ENCODE data around the gene PPP2R2C.

The PPP2R2C gene

GRCh38 chr4:6279582-6280289 lies 192.7 kb downstream of the PPP2R2C start:
- Histone ChIP-seq H3K4me1 (ENCODE audit: control insufficient read depth, insufficient read depth, low read length, unreplicated experiment) (peaks cover 4% of the 10 kb centered on the region), H3K79me2 (ENCODE audit: control insufficient read depth, insufficient read depth, low read length, unreplicated experiment) (no peaks in the 10 kb centered on the region), H2AFZ (ENCODE audit: low read length, unreplicated experiment) (no peak overlapping the region), H3K27me3 (ENCODE audit: insufficient read depth, low read length) (no peaks in the 10 kb centered on the region), H3K36me3 (ENCODE audit: insufficient read depth, low read length) (no peaks in the 10 kb centered on the region), H3K4me3 (ENCODE audit: low read depth, low read length) (no peak overlapping the region), H3K27ac (ENCODE audit: low read depth, low read length) (no peak overlapping the region)

DNA sequence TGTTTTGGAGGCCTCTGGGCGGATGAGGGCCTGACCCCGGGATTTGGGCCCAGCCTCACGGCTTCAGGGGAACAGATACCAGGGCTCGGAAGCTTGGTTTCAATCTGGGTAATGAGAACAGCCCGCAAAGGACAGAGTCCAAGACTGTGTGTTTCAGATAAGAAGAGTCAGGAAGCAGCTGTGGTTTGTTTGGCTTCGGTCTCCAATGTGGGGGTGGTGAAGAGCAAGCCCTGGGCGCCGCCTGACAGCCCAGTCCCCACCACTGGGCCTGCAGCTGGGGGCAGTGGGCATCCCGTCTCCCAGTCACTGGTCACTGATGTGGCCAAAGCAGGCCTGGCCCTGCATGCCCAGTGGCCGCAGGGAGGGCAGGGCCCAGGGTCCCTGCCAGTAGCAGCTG lies 193.6 kb downstream of the PPP2R2C start:
- Histone ChIP-seq H2AFZ (ENCODE audit: low read length, unreplicated experiment) (no peak overlapping the region), H3K4me3 (ENCODE audit: low read depth, low read length) (no peak overlapping the region), H3K27ac (ENCODE audit: low read depth, low read length) (no peak overlapping the region), H3K36me3 (ENCODE audit: insufficient read depth, low read length) (no peaks in the 10 kb centered on the region), H3K4me1 (ENCODE audit: control insufficient read depth, insufficient read depth, low read length, unreplicated experiment) (peaks cover 4% of the 10 kb centered on the region), H3K79me2 (ENCODE audit: control insufficient read depth, insufficient read depth, low read length, unreplicated experiment) (no peaks in the 10 kb centered on the region), H3K27me3 (ENCODE audit: insufficient read depth, low read length) (no peaks in the 10 kb centered on the region)

- H3K4me1 ChIP-seq (ENCODE audit: control insufficient read depth, insufficient read depth, low read length, unreplicated experiment), result peaks cover 11% of the 10 kb centered on the region
- no peaks in the 10 kb centered on the region for H3K79me2 ChIP-seq (ENCODE audit: control insufficient read depth, insufficient read depth, low read length, unreplicated experiment)
- H3K4me3 ChIP-seq (ENCODE audit: low read depth, low read length), result no peak overlapping the region
- no peaks in the 10 kb centered on the region for H3K36me3 ChIP-seq (ENCODE audit: insufficient read depth, low read length)
- no peak overlapping the region for H2AFZ ChIP-seq (ENCODE audit: low read length, unreplicated experiment)
- no peaks in the 10 kb centered on the region for H3K27me3 ChIP-seq (ENCODE audit: insufficient read depth, low read length)
- no peak overlapping the region for H3K27ac ChIP-seq (ENCODE audit: low read depth, low read length)
These were observed 194.2 kb downstream of the PPP2R2C start for GRCh38 chr4:6277935-6278800.

DNA sequence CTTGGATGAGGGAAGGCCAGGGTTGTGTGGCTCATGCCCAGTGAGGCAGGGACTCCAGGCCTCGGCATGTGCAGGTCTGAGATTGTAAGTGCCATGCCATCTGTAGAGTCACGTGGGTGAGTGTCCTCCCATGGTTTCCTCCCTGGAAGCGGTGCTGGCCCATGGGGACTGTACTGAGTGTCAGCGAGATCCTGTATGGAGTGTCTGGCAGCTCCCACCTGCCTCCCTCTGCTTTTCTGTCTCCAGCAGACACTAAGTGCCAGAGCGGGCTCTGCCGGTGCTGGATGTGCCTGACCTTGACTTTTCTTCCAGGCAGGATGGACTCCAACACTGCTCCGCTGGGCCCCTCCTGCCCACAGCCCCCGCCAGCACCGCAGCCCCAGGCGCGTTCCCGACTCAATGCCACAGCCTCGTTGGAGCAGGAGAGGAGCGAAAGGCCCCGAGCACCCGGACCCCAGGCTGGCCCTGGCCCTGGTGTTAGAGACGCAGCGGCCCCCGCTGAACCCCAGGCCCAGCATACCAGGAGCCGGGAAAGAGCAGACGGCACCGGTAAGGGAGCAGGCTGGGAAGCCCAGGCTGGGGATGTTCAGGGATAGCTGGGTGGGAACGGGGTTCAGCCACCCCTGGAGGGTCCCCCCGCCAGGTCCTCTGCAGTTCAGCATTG lies 195.1 kb downstream of the PPP2R2C start:
- no peak overlapping the region for H3K4me3 ChIP-seq (ENCODE audit: low read depth, low read length)
- H2AFZ ChIP-seq (ENCODE audit: low read length, unreplicated experiment), result no peak overlapping the region
- no peaks in the 10 kb centered on the region for H3K36me3 ChIP-seq (ENCODE audit: insufficient read depth, low read length)
- peaks cover 17% of the 10 kb centered on the region for H3K4me1 ChIP-seq (ENCODE audit: control insufficient read depth, insufficient read depth, low read length, unreplicated experiment)
- no peaks in the 10 kb centered on the region for H3K79me2 ChIP-seq (ENCODE audit: control insufficient read depth, insufficient read depth, low read length, unreplicated experiment)
- H3K27me3 ChIP-seq (ENCODE audit: insufficient read depth, low read length), result no peaks in the 10 kb centered on the region
- no peak overlapping the region for H3K27ac ChIP-seq (ENCODE audit: low read depth, low read length)

DNA sequence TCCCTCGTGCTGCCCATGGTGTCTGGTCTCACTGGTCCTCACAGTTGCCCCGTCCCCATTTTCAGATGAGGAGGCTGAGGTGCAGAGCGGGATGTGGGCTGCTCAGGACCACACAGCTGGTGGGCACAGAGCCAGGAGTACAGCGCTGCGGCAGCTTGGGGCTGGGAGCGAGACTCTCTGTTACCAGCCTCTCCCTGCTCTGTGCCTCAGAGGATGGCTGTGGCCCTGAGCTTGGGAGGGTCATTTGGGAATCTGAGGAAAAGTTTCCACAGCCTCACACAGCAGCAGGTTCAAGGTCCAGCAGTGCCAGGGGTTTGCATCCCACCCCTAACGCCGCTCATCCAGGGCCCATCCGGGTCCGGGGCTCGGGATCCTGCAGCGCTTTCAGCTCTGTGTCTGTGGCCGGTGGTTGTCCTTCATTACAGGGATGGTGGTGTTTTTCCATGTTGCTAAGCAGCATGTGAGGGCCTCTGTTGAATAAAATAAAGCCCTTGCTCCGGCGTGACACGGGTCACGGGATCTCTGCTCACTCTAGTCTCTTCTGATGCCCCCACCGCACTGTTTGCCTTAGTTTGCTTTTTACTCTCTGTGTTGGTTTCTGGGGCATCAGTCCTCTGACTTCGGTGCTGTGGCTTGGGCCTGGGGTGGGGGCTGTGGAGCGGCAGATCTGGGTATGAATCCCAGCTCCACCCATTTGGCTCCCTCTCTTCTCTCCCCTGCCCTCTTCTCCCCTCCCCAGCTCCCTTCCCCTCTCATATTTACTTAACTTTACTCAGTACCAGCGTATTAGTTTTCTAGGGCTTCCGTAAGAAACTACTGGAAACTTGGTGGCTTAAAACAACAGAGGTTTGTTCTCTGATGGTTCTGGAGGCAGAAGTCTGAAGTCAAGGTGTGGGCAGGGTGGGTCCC lies 196.3 kb downstream of the PPP2R2C start:
- Histone ChIP-seq H3K36me3 (ENCODE audit: insufficient read depth, low read length) (no peaks in the 10 kb centered on the region), H3K4me1 (ENCODE audit: control insufficient read depth, insufficient read depth, low read length, unreplicated experiment) (peaks cover 17% of the 10 kb centered on the region), H3K27me3 (ENCODE audit: insufficient read depth, low read length) (no peaks in the 10 kb centered on the region), H3K4me3 (ENCODE audit: low read depth, low read length) (no peak overlapping the region), H3K27ac (ENCODE audit: low read depth, low read length) (no peak overlapping the region), H2AFZ (ENCODE audit: low read length, unreplicated experiment) (no peak overlapping the region), H3K79me2 (ENCODE audit: control insufficient read depth, insufficient read depth, low read length, unreplicated experiment) (no peaks in the 10 kb centered on the region)

GRCh38 chr4:6275351-6275750 lies 197.1 kb downstream of the PPP2R2C start:
- Histone ChIP-seq H3K4me3 (ENCODE audit: low read depth, low read length) (no peak overlapping the region), H2AFZ (ENCODE audit: low read length, unreplicated experiment) (no peak overlapping the region), H3K4me1 (ENCODE audit: control insufficient read depth, insufficient read depth, low read length, unreplicated experiment) (peaks cover 21% of the 10 kb centered on the region), H3K79me2 (ENCODE audit: control insufficient read depth, insufficient read depth, low read length, unreplicated experiment) (no peaks in the 10 kb centered on the region), H3K27me3 (ENCODE audit: insufficient read depth, low read length) (no peaks in the 10 kb centered on the region), H3K36me3 (ENCODE audit: insufficient read depth, low read length) (no peaks in the 10 kb centered on the region), H3K27ac (ENCODE audit: low read depth, low read length) (no peak overlapping the region)

DNA sequence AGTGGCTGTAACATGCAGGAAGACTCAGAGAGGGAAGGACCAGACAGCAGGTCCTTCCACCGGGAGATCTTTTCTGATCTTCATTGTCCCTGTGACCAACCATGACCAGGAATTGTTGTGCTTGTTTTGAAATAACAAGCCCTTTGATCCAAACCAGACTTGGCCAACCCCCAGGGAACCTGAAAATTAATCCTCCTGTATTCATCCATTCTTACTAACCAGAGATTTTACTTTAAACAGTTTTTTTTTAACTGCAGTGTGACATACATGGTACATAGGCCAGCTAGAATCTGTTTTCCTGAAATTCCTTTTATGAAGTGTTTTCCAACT lies 198.8 kb downstream of the PPP2R2C start:
- Histone ChIP-seq H3K4me3 (ENCODE audit: low read depth, low read length) (no peak overlapping the region), H2AFZ (ENCODE audit: low read length, unreplicated experiment) (no peak overlapping the region), H3K27me3 (ENCODE audit: insufficient read depth, low read length) (peaks cover 2% of the 10 kb centered on the region; the same call in 1 of the 2 replicates), H3K27ac (ENCODE audit: low read depth, low read length) (no peak overlapping the region), H3K4me1 (ENCODE audit: control insufficient read depth, insufficient read depth, low read length, unreplicated experiment) (peaks cover 22% of the 10 kb centered on the region), H3K79me2 (ENCODE audit: control insufficient read depth, insufficient read depth, low read length, unreplicated experiment) (no peaks in the 10 kb centered on the region), H3K36me3 (ENCODE audit: insufficient read depth, low read length) (no peaks in the 10 kb centered on the region)

DNA sequence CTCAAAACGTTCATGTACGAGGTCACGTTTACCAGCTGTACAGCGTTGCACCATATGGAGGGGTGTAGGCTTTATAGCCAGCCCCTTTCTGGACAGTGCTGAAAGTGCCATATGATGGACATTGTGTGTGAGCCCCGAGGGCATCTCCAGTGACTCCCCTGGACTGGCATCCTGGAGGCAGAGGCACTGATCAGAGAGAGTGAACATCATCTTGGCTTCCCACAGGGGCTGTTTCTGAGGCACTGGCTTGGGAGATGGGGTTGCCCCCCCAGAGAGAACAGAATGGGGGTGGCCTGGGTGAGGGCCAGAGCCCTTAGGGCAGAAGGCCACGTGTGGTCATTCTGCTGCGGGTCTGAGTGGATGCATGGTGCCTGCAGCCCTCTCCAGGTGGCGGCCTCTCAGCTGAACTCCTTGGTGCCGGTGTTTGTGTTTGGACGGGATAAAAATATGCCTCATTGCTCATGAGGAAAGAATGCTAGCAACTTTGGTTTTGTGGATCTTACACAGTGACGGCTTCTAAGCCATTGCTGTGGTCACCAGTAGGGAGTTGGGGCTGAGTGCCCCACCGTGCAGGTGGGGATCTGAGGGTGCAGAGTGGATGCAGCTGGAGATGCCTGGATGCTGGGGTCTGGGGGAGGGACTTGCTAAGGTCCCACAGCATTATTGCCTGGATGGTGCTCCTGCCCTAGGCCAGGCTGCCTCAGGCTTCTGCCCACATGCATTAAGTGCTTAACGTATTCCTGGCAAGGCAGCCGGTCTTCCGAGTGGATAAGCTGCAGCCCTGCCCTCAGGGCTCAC lies 199.4 kb downstream of the PPP2R2C start:
- H3K4me3 ChIP-seq (ENCODE audit: low read depth, low read length), result no peak overlapping the region
- no peaks in the 10 kb centered on the region for H3K79me2 ChIP-seq (ENCODE audit: control insufficient read depth, insufficient read depth, low read length, unreplicated experiment)
- no peak overlapping the region for H3K27ac ChIP-seq (ENCODE audit: low read depth, low read length)
- H2AFZ ChIP-seq (ENCODE audit: low read length, unreplicated experiment), result no peak overlapping the region
- H3K27me3 ChIP-seq (ENCODE audit: insufficient read depth, low read length), result peaks cover 7% of the 10 kb centered on the region
- H3K36me3 ChIP-seq (ENCODE audit: insufficient read depth, low read length), result no peaks in the 10 kb centered on the region
- peaks cover 18% of the 10 kb centered on the region for H3K4me1 ChIP-seq (ENCODE audit: control insufficient read depth, insufficient read depth, low read length, unreplicated experiment)

DNA sequence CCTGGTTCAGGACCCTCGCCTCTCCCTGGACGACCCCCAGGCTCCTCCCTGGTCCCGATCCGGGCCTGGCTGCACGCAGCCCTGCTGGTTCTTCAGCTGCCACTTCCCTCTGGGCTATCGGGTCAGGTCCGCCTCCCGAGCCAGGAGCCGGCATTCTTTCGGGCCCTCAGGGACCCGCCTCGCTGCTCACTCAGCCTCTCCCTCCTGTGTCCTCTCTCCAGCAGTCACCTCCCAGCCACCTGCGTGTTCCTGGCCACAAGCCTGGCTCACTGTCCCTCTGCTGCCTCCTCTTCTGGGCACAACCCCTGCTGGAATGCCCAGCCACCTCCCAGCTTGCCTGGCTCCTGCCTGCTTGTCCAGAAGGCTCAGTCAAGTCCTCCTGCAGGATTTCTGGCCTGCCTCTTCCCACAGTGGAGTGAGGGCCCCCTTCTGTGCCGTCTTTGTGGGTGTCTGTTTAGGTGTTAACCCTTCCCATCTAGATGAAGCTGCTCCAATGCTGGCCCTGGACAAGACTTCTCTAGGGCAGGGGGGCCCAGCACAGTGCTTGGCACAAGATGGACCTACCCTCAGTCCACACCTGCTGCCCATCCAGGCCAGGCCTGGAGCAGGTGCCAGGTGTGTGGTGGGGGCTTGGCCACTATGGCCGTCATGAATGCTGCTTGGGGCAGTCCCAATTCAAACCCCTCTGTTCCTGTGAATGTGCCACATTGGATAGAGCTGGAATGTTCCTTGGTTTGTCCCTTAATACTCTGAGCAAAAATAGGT lies 200.5 kb downstream of the PPP2R2C start:
- Histone ChIP-seq H2AFZ (ENCODE audit: low read length, unreplicated experiment) (no peak overlapping the region), H3K79me2 (ENCODE audit: control insufficient read depth, insufficient read depth, low read length, unreplicated experiment) (no peaks in the 10 kb centered on the region), H3K4me1 (ENCODE audit: control insufficient read depth, insufficient read depth, low read length, unreplicated experiment) (peaks cover 18% of the 10 kb centered on the region), H3K27ac (ENCODE audit: low read depth, low read length) (no peak overlapping the region), H3K4me3 (ENCODE audit: low read depth, low read length) (no peak overlapping the region), H3K27me3 (ENCODE audit: insufficient read depth, low read length) (peaks cover 19% of the 10 kb centered on the region), H3K36me3 (ENCODE audit: insufficient read depth, low read length) (no peaks in the 10 kb centered on the region)
